MM.1S (cell line): ENCODE data around the gene EIF4G1.

Experiments used
- CTCF ChIP-seq: fragments of 300-600 bp; sonication (generic); IDR thresholded peaks from 2 replicates; pipeline ENCODE4 v1.5.1; 2016; ENCODE audit warnings: antibody characterized with exemption, low read length, mixed read lengths
- EZH2phosphoT487 ChIP-seq: fragments of 300-600 bp; sonication (generic); IDR thresholded peaks from 2 replicates; pipeline ENCODE4 v1.6.1; 2018; ENCODE audit warnings: antibody characterized with exemption, low read length

DNA sequence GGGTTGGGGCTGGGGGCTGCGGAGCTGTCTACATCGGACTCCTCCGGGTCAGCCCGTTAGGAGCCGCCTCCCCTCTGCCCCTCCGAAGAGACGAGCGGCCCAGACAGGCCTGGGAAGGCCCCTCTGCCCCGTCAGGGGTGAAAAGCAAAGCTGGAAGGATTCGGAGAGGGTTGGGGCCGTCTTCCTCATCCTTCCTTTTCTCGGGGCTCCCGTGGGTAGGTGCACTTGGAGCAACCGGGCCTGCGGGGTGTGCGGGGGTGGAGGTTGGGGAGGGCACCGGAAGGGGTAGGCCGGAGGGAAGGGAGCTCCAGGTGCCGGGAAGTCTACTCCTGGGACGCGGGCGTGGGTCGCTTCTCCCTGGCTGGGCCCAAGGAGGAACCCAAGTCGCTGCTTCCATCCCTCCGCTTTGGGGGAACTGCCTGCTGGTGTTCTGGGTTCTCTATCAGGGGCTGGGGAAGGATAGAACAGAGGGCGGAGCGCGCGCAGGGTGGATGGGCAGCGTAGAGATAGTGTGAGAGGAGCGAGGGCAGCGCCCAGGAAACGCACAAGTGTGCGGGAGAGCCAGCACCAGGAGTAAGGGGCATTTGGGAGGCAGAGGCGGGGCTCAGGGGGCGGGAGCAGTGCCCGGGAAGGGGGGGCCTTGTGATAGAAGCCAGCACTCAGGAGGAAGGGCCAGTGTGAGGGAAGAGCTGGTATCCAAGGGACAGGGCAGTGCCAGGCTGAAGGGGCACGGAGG is 47.7 kb downstream of the EIF4G1 start:
- TF ChIP-seq CTCF (no peak), EZH2phosphoT487 (no peak)
